Amniotic stem cell (primary cell): Measurements from ENCODE around the gene C12orf76.
"Not testable (repeated sequence)": the region's sequence is repeated elsewhere in the genome, so short reads cannot be mapped to it uniquely, and the experiment has no call there.

Experiments used
- DNase-seq: peaks from one replicate; lab custom pipeline; 2025; lab: John Stamatoyannopoulos, UW

C12orf76 gene

GRCh38 chr12:110065540-110065939 lies 17.2 kb upstream of the C12orf76 start:
- DNase-seq: no peak

- DNase-seq: no peak
Observed at GRCh38 chr12:110062241-110062640, 13.9 kb upstream of the C12orf76 start.

GRCh38 chr12:110059651-110060000 lies 11.3 kb upstream of the C12orf76 start:
- no peak for DNase-seq

- DNase-seq: no peak
Observed at GRCh38 chr12:110058875-110059615, 10.7 kb upstream of the C12orf76 start.

GRCh38 chr12:110056643-110057042 lies 8.3 kb upstream of the C12orf76 start:
- DNase-seq: not testable (repeated sequence)

GRCh38 chr12:110055375-110056352 lies 7.3 kb upstream of the C12orf76 start:
- DNase-seq: not testable (repeated sequence)

GRCh38 chr12:110050927-110051326 lies 2.6 kb upstream of the C12orf76 start:
- no peak for DNase-seq

- not testable (repeated sequence) for DNase-seq
Observed at GRCh38 chr12:110049666-110050065, 1.3 kb upstream of the C12orf76 start.

GRCh38 chr12:110049034-110049433 lies 712 bp upstream of the C12orf76 start:
- not testable (repeated sequence) for DNase-seq

- DNase-seq: no peak
Observed at GRCh38 chr12:110047297-110047940, 903 bp downstream of the C12orf76 start.

GRCh38 chr12:110046451-110047187 lies 1.7 kb downstream of the C12orf76 start:
- DNase-seq: no peak

GRCh38 chr12:110042264-110042663 lies 6.1 kb downstream of the C12orf76 start:
- no peak for DNase-seq

GRCh38 chr12:110039085-110039807 lies 9.1 kb downstream of the C12orf76 start:
- DNase-seq: peak; percentile 89

GRCh38 chr12:110038741-110039084 lies 9.6 kb downstream of the C12orf76 start:
- no peak for DNase-seq

GRCh38 chr12:110037315-110037714 lies 11.0 kb downstream of the C12orf76 start:
- DNase-seq: no peak

- no peak for DNase-seq
Observed at GRCh38 chr12:110035534-110036104, 12.7 kb downstream of the C12orf76 start.

- DNase-seq: no peak
Observed at GRCh38 chr12:110033888-110034287, 14.4 kb downstream of the C12orf76 start.

GRCh38 chr12:110029290-110029815 lies 19.0 kb downstream of the C12orf76 start:
- DNase-seq: no peak

GRCh38 chr12:110028323-110028722 lies 20.0 kb downstream of the C12orf76 start:
- DNase-seq: no peak

GRCh38 chr12:110024051-110024450 lies 24.3 kb downstream of the C12orf76 start:
- no peak for DNase-seq
